IPS-15b (cell line): ENCODE data around the gene TEX10.
"Not testable (repeated sequence)": the region's sequence is repeated elsewhere in the genome, so short reads cannot be mapped to it uniquely, and the experiment has no call there.

ENCODE experiments used
- H3K27me3 ChIP-seq: one replicate; pipeline ENCODE4 v1.6.1; 2013; ENCODE audit warnings: low read length; ENCODE audit not compliant: control insufficient read depth, insufficient read depth
- H3K36me3 ChIP-seq: one replicate; pipeline ENCODE4 v1.6.1; 2013; ENCODE audit warnings: low read length; ENCODE audit not compliant: control insufficient read depth, insufficient read depth
- H3K4me1 ChIP-seq: one replicate; pipeline ENCODE4 v1.6.1; 2013; ENCODE audit warnings: mild to moderate bottlenecking, low read length; ENCODE audit not compliant: control insufficient read depth, insufficient read depth
- H3K4me3 ChIP-seq: one replicate; pipeline ENCODE4 v1.5.1; 2013; ENCODE audit warnings: low read depth, low read length
- H3K9ac ChIP-seq: one replicate; pipeline ENCODE4 v1.6.1; 2013; ENCODE audit warnings: low read depth, mild to moderate bottlenecking, low read length
- H3K9me3 ChIP-seq: one replicate; pipeline ENCODE4 v1.6.1; 2013; ENCODE audit warnings: mild to moderate bottlenecking, low read length; ENCODE audit not compliant: control insufficient read depth, insufficient read depth

TEX10 gene

DNA sequence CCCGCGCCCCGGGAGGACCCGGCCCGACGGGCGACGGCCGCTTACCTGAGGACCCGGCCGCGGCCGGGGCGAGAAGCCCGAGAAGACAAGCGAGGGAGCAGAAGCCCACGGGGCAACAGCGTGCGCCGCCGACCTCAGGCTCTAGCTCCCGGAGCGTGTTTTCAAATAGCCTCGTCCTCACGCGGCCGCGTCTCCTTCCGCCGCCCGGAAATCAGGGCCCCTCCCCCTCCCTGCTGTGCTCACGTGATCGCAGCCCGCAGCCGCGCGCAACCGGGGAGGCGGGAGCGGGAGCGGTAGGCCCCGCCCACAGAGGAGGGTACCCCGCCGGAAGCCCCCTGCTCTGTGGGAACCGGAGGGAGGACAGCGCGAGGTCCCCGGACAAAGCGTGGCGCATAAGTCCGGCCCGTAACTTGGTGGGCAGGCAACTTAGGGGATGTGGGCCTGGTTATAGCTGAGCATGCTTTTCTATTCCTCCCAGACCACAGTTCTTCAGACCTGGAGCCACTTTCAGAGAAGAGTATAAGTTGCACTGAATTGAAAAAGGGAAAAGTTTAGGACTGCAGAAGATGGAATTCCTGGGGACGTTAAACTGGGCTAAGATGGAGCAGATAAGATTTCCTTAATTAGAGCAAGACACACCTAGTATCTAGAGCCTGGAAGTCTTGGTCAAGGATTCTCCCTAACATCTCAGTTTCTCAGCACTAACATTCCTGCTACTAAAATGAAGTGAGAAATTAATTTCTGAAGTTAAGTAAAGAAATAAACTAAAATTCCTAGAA is at the start of gene TEX10:
TEX10 (minus strand) TSS at position 216 of the 779 bp plus-strand sequence. CDS start 3,579 bp downstream, outside the sequence.
- no peaks in the 10 kb centered on the region for H3K9me3 ChIP-seq
- no peaks in the 10 kb centered on the region for H3K27me3 ChIP-seq
- peak within 1 kb of the TSS; percentile 93 for H3K9ac ChIP-seq
- H3K4me3 ChIP-seq, result peak within 1 kb of the TSS; percentile 93
- no peaks in the 10 kb centered on the region for H3K36me3 ChIP-seq
- peaks cover 19% of the 10 kb centered on the region for H3K4me1 ChIP-seq

DNA sequence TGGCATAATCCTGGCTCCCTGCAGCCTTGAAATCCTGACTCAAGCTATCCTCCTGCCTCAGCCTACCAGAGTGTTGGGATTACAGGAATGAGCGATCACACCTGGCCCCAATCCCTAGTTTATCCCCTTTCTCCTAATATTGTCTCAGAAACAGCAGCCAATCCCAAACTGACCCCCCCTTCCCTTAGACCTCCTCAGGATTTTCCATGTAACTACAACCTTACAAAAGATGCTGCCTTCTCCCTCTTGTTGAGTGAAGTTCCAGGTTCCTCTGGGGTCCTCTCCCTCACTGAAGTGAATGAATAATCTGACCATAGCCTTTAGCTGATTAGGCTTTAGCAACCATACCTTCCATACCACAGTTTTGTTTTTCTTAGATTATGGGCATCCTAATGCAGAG is 48.3 kb upstream of the TEX10 start:
- Histone ChIP-seq H3K36me3 (no peaks in the 10 kb centered on the region), H3K4me3 (no peak overlapping the region), H3K9ac (no peak overlapping the region), H3K4me1 (no peaks in the 10 kb centered on the region), H3K27me3 (no peaks in the 10 kb centered on the region), H3K9me3 (no peaks in the 10 kb centered on the region)

DNA sequence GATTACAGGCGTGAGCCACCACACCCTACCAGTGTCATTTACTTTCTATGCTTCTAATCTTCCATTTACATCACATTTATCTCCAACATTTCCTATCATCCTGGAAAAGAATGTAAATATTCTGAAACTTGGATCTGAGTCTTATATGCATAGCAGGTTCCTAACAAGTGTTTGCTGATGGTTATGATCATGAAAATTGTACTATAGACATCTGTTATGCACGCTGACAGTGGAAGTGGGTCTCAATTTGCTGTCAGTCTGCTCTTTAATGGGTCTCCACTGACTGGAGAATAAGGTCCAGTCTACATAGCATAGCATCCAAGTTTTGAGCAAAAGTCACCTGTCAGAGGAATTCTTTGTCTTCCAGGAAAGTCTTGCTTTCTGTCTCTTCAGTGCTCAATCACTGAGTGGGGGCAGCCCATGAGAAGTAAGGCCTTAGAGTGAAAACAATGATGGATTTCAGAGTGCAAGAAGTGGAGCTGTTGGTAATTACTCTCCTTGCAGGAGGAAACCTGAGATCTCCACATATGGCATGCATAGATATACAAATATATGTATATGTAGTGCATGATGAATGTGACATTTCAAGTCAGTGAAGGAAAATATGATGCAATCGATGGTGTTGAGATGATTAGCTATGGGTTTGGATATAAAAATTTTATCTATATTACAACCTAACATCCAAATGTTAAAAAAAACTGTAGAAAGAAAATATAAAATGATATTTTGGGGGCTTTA is 45.0 kb upstream of the TEX10 start:
- no peaks in the 10 kb centered on the region for H3K9me3 ChIP-seq
- no peaks in the 10 kb centered on the region for H3K4me1 ChIP-seq
- H3K9ac ChIP-seq, result no peak overlapping the region
- H3K27me3 ChIP-seq, result no peaks in the 10 kb centered on the region
- no peaks in the 10 kb centered on the region for H3K36me3 ChIP-seq
- H3K4me3 ChIP-seq, result no peak overlapping the region

DNA sequence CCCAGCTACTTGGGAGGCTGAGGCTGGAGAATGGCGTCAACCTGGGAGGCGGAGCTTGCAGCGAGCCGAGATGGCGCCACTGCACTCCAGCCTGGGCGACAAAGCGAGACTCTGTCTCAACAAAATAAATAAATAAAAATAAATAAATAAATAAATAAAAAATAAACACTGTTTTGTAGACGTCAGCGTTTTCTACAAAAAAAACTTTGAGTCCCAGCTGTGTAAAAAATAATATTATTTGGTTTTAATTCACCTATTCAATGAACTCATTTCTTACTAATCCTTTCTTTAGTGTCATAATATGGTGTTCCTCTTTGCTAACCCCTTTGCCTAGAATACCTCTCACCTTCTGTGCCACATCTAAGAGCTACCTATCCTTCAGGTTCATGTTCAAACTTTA is 44.0 kb upstream of the TEX10 start:
- no peaks in the 10 kb centered on the region for H3K27me3 ChIP-seq
- no peaks in the 10 kb centered on the region for H3K9me3 ChIP-seq
- no peak overlapping the region for H3K9ac ChIP-seq
- no peaks in the 10 kb centered on the region for H3K36me3 ChIP-seq
- no peak overlapping the region for H3K4me3 ChIP-seq
- H3K4me1 ChIP-seq, result no peaks in the 10 kb centered on the region

DNA sequence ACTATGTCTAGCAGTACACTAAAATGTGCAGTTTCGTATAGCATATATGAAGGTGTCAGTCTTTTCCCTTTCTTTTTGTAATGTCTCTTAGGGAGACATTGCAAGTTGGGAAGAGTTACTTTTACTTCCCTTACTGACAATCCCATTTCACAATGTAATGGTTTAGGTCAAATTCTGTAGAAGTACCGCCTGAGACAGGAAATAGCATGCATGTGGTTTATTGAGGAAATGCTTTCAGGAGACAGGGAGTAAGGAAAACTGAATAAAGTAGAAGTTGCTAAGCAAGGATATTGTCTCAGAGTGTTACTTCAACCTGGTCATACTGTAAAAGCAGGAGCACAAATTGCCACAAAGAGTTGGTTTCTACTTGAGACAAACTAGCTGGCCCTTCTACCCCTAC is 42.1 kb upstream of the TEX10 start:
- no peak overlapping the region for H3K9ac ChIP-seq
- no peaks in the 10 kb centered on the region for H3K27me3 ChIP-seq
- no peaks in the 10 kb centered on the region for H3K36me3 ChIP-seq
- H3K4me1 ChIP-seq, result no peaks in the 10 kb centered on the region
- H3K4me3 ChIP-seq, result no peak overlapping the region
- no peaks in the 10 kb centered on the region for H3K9me3 ChIP-seq

DNA sequence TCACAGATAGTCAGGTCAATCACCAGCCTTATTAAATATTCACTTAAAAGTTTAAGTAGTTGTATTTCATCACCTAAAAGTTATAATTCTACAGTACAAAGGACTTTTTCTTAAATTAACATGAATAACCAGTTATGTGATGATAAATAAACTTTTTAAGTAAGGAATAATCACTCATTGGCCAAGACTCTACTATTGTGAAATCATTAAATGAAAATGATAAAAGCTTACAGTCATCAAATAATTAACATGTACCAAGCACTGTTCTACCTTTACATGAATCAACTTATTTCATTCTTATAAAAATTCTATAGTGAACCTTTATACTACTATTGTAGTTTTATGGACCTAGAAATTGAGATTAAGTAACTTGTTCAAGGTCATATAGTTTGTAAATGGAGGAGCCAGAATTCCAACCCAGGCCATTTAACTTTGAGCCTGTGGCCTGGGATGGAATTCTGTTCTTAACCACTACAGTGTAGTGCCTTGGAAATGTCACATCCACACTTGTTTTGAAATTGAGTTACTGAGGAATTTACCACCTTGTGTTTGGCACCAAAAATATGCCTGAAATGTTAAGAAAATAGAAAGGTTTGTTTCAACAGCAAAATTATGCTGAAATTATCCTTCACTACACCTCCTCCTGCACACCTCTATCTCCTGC is 41.4 kb upstream of the TEX10 start:
- Histone ChIP-seq H3K9ac (no peak overlapping the region), H3K36me3 (no peaks in the 10 kb centered on the region), H3K4me1 (no peaks in the 10 kb centered on the region), H3K9me3 (no peaks in the 10 kb centered on the region), H3K4me3 (no peak overlapping the region), H3K27me3 (no peaks in the 10 kb centered on the region)

DNA sequence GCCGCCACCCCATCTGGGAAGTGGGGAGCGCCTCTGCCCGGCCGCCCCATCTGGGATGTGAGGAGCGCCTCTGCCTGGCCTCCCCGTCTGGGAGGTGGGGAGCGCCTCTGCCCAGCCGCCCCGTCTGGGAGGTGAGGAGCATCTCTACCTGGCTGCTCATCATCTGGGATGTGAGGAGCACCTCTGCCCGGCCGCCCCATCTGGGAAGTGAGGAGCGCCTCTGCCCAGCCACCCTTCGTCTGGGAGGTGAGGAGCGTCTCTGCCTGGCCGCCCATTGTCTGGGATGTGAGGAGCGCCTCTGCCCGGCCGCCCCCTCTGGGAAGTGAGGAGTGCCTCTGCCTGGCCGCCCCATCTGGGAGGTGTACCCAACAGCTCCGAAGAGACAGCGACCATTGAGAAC is 40.2 kb upstream of the TEX10 start:
- H3K4me1 ChIP-seq, H3K9me3 ChIP-seq: not testable (repeated sequence)

DNA sequence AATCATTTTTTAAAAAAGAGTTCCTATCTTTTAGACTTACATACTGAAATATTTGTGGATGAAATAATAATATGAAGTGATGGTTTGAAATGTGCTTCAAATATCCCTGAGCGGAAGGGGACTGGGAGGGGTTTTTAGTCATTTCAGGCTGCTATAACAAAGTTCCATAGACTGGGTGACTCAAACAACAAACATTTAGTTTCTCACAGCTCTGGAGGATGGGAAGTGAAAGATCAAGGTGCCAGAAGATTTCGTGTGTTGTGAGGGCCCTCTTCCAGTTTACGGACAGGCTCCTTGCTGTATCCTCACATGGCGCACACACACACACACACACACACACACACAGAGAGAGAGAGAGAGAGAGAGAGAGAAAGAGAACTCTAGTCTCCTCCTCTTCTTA is 27.1 kb upstream of the TEX10 start:
- H3K4me3 ChIP-seq, result no peak overlapping the region
- no peaks in the 10 kb centered on the region for H3K4me1 ChIP-seq
- no peaks in the 10 kb centered on the region for H3K27me3 ChIP-seq
- H3K9me3 ChIP-seq, result no peaks in the 10 kb centered on the region
- H3K9ac ChIP-seq, result no peak overlapping the region
- H3K36me3 ChIP-seq, result no peaks in the 10 kb centered on the region

More for the DNA sequence above, 40.2 kb upstream of the TEX10 start:
- not testable (repeated sequence) for H3K27me3 ChIP-seq, H3K9ac ChIP-seq, H3K36me3 ChIP-seq, H3K4me3 ChIP-seq

DNA sequence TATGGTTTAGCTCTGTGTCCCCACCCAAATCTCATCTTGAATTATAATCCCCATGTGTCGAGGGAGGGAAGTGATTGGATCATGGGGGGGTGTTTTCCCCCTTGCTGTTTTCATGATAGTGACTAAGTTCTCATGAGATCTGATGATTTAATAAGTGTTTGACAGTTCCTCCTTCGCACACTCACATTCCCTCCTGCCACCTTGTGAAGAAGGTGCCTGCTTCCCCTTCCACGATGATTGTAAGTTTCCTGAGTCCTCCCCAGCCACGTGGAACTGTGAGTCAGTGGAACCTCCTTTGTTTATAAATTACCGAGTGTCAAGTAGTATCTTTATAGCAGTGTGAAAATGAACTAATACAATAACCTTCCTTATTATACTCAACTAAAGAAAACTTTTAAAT is 24.3 kb upstream of the TEX10 start:
- Histone ChIP-seq H3K9me3 (no peaks in the 10 kb centered on the region), H3K4me1 (no peaks in the 10 kb centered on the region), H3K9ac (no peak overlapping the region), H3K4me3 (no peak overlapping the region), H3K27me3 (no peaks in the 10 kb centered on the region), H3K36me3 (no peaks in the 10 kb centered on the region)

DNA sequence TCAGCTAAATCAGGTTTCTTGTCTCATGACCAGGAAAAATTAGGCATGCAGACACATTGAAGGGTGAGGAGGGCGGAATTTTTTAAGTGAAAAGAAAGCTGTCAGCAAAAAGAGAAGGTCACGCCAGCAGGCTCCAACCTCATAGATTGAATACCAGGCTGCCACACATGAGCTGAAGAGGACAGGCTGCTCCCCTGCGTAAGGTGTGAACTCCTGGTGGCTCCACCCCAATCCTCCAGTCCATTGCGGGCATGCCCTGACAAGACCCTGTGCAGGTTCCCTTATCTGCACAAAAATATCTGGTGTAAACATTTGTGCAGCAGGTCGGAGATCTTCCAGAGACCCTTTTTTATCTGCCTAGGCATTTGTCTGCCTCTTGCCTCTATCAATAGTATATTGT is 22.9 kb upstream of the TEX10 start:
- H3K9ac ChIP-seq, result no peak overlapping the region
- no peak overlapping the region for H3K4me3 ChIP-seq
- no peaks in the 10 kb centered on the region for H3K4me1 ChIP-seq
- H3K27me3 ChIP-seq, result no peaks in the 10 kb centered on the region
- H3K36me3 ChIP-seq, result no peaks in the 10 kb centered on the region
- H3K9me3 ChIP-seq, result no peaks in the 10 kb centered on the region

DNA sequence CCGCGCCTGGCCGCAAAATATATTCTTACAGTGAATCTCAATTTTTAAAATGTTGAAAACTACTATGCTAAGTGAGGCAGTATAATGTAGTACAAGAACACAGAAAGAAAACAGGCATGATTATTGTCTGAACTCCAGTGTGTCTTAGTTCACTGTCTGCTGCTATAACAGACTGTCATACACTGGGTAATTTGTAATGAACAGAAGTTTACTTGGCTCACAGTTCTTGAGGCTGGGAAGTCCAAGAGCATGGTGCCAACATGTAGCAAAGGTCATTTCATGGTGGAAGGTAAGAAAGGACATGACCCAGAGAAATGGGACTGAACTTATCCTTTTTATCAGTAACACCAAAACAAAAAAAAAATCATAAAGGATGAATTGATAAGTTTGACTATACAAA is 19.9 kb upstream of the TEX10 start:
- Histone ChIP-seq H3K4me3 (no peak overlapping the region), H3K9ac (no peak overlapping the region), H3K9me3 (no peaks in the 10 kb centered on the region), H3K36me3 (no peaks in the 10 kb centered on the region), H3K27me3 (no peaks in the 10 kb centered on the region), H3K4me1 (no peaks in the 10 kb centered on the region)
